ENCODE measurements around the gene LENEP.

LENEP gene

GRCh38 chr1:154993572-154994268 lies at the start of gene LENEP:
Gene LENEP, plus strand, starts transcription at chr1:154993586. Its CDS starts 22 bp downstream, at chr1:154993608.
- no peak for DNase-seq

GRCh38 chr1:154943649-154944400 lies 49.6 kb upstream of the LENEP start:
- DNase-seq: peak; percentile 66

- no peak for DNase-seq
These were observed 48.8 kb upstream of the LENEP start for GRCh38 chr1:154944401-154945159.

GRCh38 chr1:154945160-154945961 lies 48.0 kb upstream of the LENEP start:
- DNase-seq: no peak

GRCh38 chr1:154945962-154946850 lies 47.2 kb upstream of the LENEP start:
- DNase-seq: no peak

GRCh38 chr1:154948079-154948478 lies 45.3 kb upstream of the LENEP start:
- no peak for DNase-seq

- peak; percentile 47 for DNase-seq
These were observed 41.3 kb upstream of the LENEP start for GRCh38 chr1:154951901-154952657.

- DNase-seq: no peak
These were observed 40.7 kb upstream of the LENEP start for GRCh38 chr1:154952664-154953063.

- no peak for DNase-seq
These were observed 39.8 kb upstream of the LENEP start for GRCh38 chr1:154953611-154954038.

GRCh38 chr1:154954541-154954940 lies 38.8 kb upstream of the LENEP start:
- no peak for DNase-seq

GRCh38 chr1:154955039-154955717 lies 38.2 kb upstream of the LENEP start:
- peak; percentile 95 for DNase-seq

GRCh38 chr1:154955718-154956543 lies 37.5 kb upstream of the LENEP start, which contains the start of gene PBXIP1:
Gene PBXIP1, minus strand, starts transcription at chr1:154956099. Its CDS starts 2,378 bp downstream, at chr1:154953721.
- peak; percentile 92 for DNase-seq

- DNase-seq: no peak
These were observed 36.8 kb upstream of the LENEP start for GRCh38 chr1:154956544-154956941.

GRCh38 chr1:154957091-154957657 lies 36.2 kb upstream of the LENEP start:
- no peak for DNase-seq

- no peak for DNase-seq
These were observed 35.4 kb upstream of the LENEP start for GRCh38 chr1:154958036-154958435.

- no peak for DNase-seq
These were observed 34.5 kb upstream of the LENEP start for GRCh38 chr1:154958681-154959425.

GRCh38 chr1:154959426-154959780 lies 34.0 kb upstream of the LENEP start:
- no peak for DNase-seq
